ENCODE measurements around the gene AHRR. TPM values are rescaled to one million over a fixed set of nuclear protein-coding genes. Genes with fewer than 3 reads are reported as not detected.
"Not testable (repeated sequence)": the region's sequence is repeated elsewhere in the genome, so short reads cannot be mapped to it uniquely, and the experiment has no call there.

AHRR gene
- total RNA-seq, 1 donor from 2014 or later: 2.0 TPM

GRCh38 chr5:298737-299125 lies 22.8 kb upstream of the AHRR start:
- TF ChIP-seq CTCF (IDR thresholded peaks at IDR 0.05; ENCODE audit: partially characterized antibody, unreplicated experiment): no peak
- H3K4me1 Mint-ChIP-seq (ENCODE audit: low read depth, unreplicated experiment): peaks cover 2% of the 10 kb centered on the region
- peaks cover 9% of the 10 kb centered on the region for H3K27me3 Mint-ChIP-seq (ENCODE audit: unreplicated experiment)
- H3K4me3 Mint-ChIP-seq (ENCODE audit: unreplicated experiment): no peak overlapping the region
- H3K9me3 Mint-ChIP-seq (ENCODE audit: unreplicated experiment): peaks cover 10% of the 10 kb centered on the region
- peak; percentile 37 for DNase-seq
- peaks cover 5% of the 10 kb centered on the region for H3K36me3 Mint-ChIP-seq (ENCODE audit: unreplicated experiment)
- no peak overlapping the region for H3K27ac Mint-ChIP-seq (ENCODE audit: unreplicated experiment)

- not testable (repeated sequence) for H3K36me3 Mint-ChIP-seq (ENCODE audit: unreplicated experiment); H3K4me3 Mint-ChIP-seq (ENCODE audit: unreplicated experiment); H3K4me1 Mint-ChIP-seq (ENCODE audit: low read depth, unreplicated experiment); DNase-seq; H3K27ac Mint-ChIP-seq (ENCODE audit: unreplicated experiment)
- H3K9me3 Mint-ChIP-seq (ENCODE audit: unreplicated experiment): peaks cover 10% of the 10 kb centered on the region
- H3K27me3 Mint-ChIP-seq (ENCODE audit: unreplicated experiment): peaks cover 11% of the 10 kb centered on the region
Observed at GRCh38 chr5:299921-300320, 21.6 kb upstream of the AHRR start.

GRCh38 chr5:300691-301435 lies 20.7 kb upstream of the AHRR start:
- H3K4me3 Mint-ChIP-seq (ENCODE audit: unreplicated experiment); H3K27ac Mint-ChIP-seq (ENCODE audit: unreplicated experiment); DNase-seq; H3K4me1 Mint-ChIP-seq (ENCODE audit: low read depth, unreplicated experiment); H3K36me3 Mint-ChIP-seq (ENCODE audit: unreplicated experiment): not testable (repeated sequence)
- Mint-ChIP-seq H3K9me3 (ENCODE audit: unreplicated experiment) (peaks cover 10% of the 10 kb centered on the region), H3K27me3 (ENCODE audit: unreplicated experiment) (peaks cover 11% of the 10 kb centered on the region)

- H3K4me3 Mint-ChIP-seq (ENCODE audit: unreplicated experiment); H3K27ac Mint-ChIP-seq (ENCODE audit: unreplicated experiment); DNase-seq; H3K27me3 Mint-ChIP-seq (ENCODE audit: unreplicated experiment); H3K36me3 Mint-ChIP-seq (ENCODE audit: unreplicated experiment); H3K4me1 Mint-ChIP-seq (ENCODE audit: low read depth, unreplicated experiment): not testable (repeated sequence)
- H3K9me3 Mint-ChIP-seq (ENCODE audit: unreplicated experiment): peaks cover 10% of the 10 kb centered on the region
Observed at GRCh38 chr5:302416-302815, 19.1 kb upstream of the AHRR start.

- Mint-ChIP-seq H3K27me3 (ENCODE audit: unreplicated experiment) (peaks cover 9% of the 10 kb centered on the region), H3K36me3 (ENCODE audit: unreplicated experiment) (no peaks in the 10 kb centered on the region), H3K9me3 (ENCODE audit: unreplicated experiment) (peaks cover 8% of the 10 kb centered on the region), H3K27ac (ENCODE audit: unreplicated experiment) (no peak overlapping the region), H3K4me1 (ENCODE audit: low read depth, unreplicated experiment) (peaks cover 3% of the 10 kb centered on the region), H3K4me3 (ENCODE audit: unreplicated experiment) (no peak overlapping the region)
- no peak for DNase-seq
- no peak for TF ChIP-seq CTCF (IDR thresholded peaks at IDR 0.05; ENCODE audit: partially characterized antibody, unreplicated experiment)
Observed at GRCh38 chr5:302966-303365, 18.5 kb upstream of the AHRR start.

GRCh38 chr5:303741-304140 lies 17.8 kb upstream of the AHRR start:
- not testable (repeated sequence) for H3K36me3 Mint-ChIP-seq (ENCODE audit: unreplicated experiment); DNase-seq; H3K4me3 Mint-ChIP-seq (ENCODE audit: unreplicated experiment); H3K27me3 Mint-ChIP-seq (ENCODE audit: unreplicated experiment); H3K27ac Mint-ChIP-seq (ENCODE audit: unreplicated experiment); H3K4me1 Mint-ChIP-seq (ENCODE audit: low read depth, unreplicated experiment)
- peaks cover 10% of the 10 kb centered on the region for H3K9me3 Mint-ChIP-seq (ENCODE audit: unreplicated experiment)

- no peak overlapping the region for H3K27ac Mint-ChIP-seq (ENCODE audit: unreplicated experiment)
- TF ChIP-seq CTCF (IDR thresholded peaks at IDR 0.05; ENCODE audit: partially characterized antibody, unreplicated experiment): no peak
Observed at GRCh38 chr5:305050-305449, 16.5 kb upstream of the AHRR start.

More at GRCh38 chr5:305050-305449, 16.5 kb upstream of the AHRR start:
- no peak overlapping the region for H3K4me3 Mint-ChIP-seq (ENCODE audit: unreplicated experiment)
- H3K4me1 Mint-ChIP-seq (ENCODE audit: low read depth, unreplicated experiment): peaks cover 3% of the 10 kb centered on the region
- H3K9me3 Mint-ChIP-seq (ENCODE audit: unreplicated experiment): peaks cover 7% of the 10 kb centered on the region
- no peaks in the 10 kb centered on the region for H3K36me3 Mint-ChIP-seq (ENCODE audit: unreplicated experiment)
- H3K27me3 Mint-ChIP-seq (ENCODE audit: unreplicated experiment): peaks cover 6% of the 10 kb centered on the region
- no peak for DNase-seq

Data from glutamatergic neuron (in vitro differentiated cells).